ENCODE results near the gene CCDC134.
A peak's percentile ranks its signal among the peaks of the same experiment; 100 is the strongest.

Gene CCDC134

DNA sequence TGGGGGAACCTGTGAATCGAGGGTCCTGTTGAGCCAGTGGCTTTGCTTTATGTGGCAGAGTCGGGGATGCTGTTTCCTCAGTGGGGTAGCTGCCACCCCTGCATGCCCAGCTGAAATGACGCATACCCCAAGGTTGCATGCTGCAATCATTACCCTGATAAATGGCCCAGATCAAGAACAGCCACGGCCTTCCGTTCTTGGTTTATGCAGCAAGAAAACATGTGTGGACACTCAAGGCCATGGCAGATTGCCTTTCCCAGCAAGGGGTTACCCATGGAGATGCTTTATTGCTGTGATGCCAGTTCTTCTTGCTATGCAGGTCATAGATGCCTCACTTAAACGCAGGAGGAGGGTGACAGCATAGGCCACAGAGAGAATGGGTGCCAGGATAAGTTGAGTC, 18.1 kb downstream of the CCDC134 start:
- TF ChIP-seq, protein P1, sequence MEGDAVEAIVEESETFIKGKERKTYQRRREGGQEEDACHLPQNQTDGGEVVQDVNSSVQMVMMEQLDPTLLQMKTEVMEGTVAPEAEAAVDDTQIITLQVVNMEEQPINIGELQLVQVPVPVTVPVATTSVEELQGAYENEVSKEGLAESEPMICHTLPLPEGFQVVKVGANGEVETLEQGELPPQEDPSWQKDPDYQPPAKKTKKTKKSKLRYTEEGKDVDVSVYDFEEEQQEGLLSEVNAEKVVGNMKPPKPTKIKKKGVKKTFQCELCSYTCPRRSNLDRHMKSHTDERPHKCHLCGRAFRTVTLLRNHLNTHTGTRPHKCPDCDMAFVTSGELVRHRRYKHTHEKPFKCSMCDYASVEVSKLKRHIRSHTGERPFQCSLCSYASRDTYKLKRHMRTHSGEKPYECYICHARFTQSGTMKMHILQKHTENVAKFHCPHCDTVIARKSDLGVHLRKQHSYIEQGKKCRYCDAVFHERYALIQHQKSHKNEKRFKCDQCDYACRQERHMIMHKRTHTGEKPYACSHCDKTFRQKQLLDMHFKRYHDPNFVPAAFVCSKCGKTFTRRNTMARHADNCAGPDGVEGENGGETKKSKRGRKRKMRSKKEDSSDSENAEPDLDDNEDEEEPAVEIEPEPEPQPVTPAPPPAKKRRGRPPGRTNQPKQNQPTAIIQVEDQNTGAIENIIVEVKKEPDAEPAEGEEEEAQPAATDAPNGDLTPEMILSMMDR (conservative IDR thresholded peaks at IDR 0.05; ENCODE audit: low read depth): no peak
- POLR2A ChIA-PET (ENCODE audit: low non-redundant PET): no interaction called here
- no peak for DNase-seq (ENCODE audit: low spot score)
- CTCF ChIA-PET: interaction anchor here (1.2 kb wide), 1 partner anchor 122 kb away, joined by 3 read pairs; no protein-coding TSS in a partner anchor
- H3K27ac ChIP-seq: no peak overlapping the region

DNA sequence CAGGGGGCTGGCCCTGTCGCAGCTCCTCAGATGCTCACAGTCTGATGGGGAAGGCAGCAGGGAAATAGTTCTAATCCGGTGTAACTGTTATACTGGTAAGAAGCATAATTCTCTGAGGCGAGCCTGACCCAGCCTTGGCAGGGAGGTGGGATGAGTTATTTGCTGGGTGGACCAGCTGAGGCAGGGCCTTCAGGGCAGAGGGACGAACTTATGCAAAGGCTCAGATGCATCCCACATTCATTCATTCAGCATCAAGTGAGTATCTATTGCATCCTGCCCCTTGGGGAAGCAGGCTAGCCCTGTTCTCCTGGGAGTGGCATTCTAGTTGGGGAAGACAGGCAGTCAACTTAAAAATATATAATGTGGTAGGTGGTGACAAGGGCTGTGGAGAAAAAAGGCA, 18.8 kb downstream of the CCDC134 start:
- H3K27ac ChIP-seq: no peak overlapping the region
- CTCF ChIA-PET: interaction anchor here (1.2 kb wide), 1 partner anchor 122 kb away, joined by 3 read pairs; no protein-coding TSS in a partner anchor
- no peak for DNase-seq (ENCODE audit: low spot score)
- POLR2A ChIA-PET (ENCODE audit: low non-redundant PET): no interaction called here
- TF ChIP-seq, protein P1 (conservative IDR thresholded peaks at IDR 0.05; ENCODE audit: low read depth): no peak

DNA sequence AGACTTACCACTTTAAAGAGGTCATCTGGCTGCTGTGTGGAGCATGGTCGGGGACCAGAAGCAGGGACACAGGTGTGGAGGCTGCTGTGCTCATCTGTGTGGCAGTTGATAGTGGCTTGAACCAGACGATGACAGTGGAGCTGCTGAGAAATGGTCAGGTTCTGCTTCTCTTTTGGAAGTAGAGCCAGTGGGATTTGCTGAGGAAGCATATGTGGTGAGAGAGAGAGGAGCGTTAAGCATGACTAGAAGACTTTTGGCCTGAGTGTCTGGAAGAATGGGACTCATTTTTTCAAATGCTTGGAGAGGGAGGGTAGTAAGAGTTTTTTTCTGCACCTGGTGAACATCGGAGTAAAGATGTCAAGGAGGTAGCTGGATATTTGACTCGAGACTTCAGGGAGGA, 20.0 kb downstream of the CCDC134 start:
- POLR2A ChIA-PET (ENCODE audit: low non-redundant PET): no interaction called here
- no peak for DNase-seq (ENCODE audit: low spot score)
- TF ChIP-seq, protein P1 (conservative IDR thresholded peaks at IDR 0.05; ENCODE audit: low read depth): no peak
- CTCF ChIA-PET: no interaction called here
- no peak overlapping the region for H3K27ac ChIP-seq

DNA sequence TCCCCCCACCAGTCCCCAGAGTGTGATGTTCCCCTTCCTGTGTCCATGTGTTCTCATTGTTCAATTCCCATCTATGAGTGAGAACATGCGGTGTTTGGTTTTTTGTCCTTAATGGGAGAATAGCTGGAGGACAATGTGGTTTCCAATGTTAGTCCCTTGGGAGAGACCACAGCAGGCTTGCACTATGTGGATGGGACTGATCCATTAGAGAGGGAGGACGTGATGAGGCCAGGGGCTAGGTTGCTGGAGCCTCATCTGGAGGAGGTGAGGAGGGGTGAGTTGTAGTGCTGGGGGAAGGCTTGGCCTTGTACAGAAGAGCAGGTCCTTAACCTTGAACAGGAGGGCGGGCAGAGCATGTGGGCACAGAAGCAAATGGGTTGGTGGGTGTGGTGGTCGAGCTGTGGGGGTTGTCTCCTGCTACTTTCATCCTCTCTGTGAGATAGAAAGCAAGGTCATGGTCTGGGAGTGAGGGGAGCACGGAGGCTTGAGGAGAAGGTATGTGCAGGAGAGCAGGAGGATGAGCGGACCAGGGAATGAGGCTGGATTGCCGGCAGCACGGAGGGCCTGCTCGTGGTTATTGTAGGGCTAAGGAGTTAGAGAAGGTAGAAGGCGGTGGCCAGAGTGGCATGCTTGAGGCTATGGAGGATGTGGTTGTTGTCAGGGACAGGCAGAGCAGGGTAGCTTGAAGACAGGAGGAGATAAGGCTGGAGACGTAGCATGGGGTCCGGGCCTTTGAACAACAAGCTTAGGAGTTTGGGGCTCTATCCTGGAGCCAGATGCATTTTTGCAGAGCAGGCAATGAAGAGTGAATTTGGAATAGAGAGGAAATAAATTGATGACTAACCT, 21.2 kb downstream of the CCDC134 start:
- DNase-seq (ENCODE audit: low spot score): no peak
- CTCF ChIA-PET: interaction anchor here (0.6 kb wide), 1 partner anchor 38 kb away, joined by 6 read pairs; no protein-coding TSS in a partner anchor
- POLR2A ChIA-PET (ENCODE audit: low non-redundant PET): no interaction called here
- TF ChIP-seq, protein P1 (conservative IDR thresholded peaks at IDR 0.05; ENCODE audit: low read depth): no peak
- peak overlapping the region; percentile 41 for H3K27ac ChIP-seq

DNA sequence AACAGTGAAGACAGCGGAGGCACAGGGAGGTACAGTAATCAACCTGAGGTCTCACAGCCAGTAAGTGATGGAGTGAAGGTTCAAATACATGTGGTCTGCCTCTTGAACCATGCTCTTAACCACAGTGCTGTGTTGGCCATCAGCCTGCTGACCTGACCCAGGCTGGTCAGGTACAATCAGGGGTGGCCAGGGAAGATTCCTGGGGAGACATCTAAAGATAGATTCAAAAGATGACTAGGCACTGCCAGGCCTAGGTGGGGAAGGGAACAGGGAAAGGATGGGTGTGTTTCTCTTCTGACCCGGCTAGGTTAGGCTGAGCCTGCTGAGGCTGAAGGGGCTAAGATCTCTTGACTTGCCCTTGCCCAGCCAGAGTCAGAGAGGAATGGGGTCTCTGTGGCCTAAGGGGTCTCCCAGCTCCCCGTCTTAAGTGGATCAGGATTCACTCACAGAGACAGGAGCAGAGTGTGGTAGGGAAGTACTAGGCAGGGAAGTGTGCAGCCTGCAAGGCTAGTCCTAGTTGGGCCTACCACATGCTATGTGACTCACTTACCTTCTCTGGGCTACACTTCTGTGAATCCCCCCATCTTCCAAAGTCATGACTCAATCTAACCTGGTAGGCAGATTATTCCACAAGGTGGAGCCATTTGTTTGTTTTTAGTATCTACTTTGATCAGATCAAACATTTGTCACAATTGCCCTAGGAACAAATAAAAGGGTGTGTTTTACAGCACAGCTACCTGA, 22.0 kb downstream of the CCDC134 start:
- DNase-seq (ENCODE audit: low spot score): peak; percentile 64
- POLR2A ChIA-PET (ENCODE audit: low non-redundant PET): interaction anchor here (0.7 kb wide), 1 partner anchor 22 kb away, joined by 6 read pairs; no protein-coding TSS in a partner anchor
- TF ChIP-seq, protein P1 (conservative IDR thresholded peaks at IDR 0.05; ENCODE audit: low read depth): peak; percentile 45

DNA sequence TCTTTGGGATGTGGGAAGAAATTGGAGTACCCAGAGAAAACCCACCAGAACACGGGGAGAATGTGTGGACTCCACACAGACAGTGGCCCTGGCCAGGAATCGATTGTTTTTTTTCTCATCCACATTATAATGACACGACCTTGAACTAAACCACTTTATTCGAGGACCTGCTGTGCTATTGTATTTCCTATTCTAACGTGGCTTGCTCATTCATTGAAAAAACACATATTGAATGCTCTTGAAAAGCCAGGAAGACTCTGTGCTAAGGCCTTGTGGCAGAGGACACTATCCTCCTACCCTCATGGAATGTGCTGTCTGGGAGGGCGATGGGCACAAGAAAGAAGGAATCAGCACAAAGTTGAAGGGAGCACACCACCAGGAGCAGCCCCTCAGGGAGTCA, 23.3 kb downstream of the CCDC134 start:
- TF ChIP-seq, protein P1 (conservative IDR thresholded peaks at IDR 0.05; ENCODE audit: low read depth): no peak
- CTCF ChIA-PET: no interaction called here
- POLR2A ChIA-PET (ENCODE audit: low non-redundant PET): no interaction called here
- peak overlapping the region; percentile 40 for H3K27ac ChIP-seq
- DNase-seq (ENCODE audit: low spot score): no peak

More for the DNA sequence above, 22.0 kb downstream of the CCDC134 start:
- peak overlapping the region; percentile 41 for H3K27ac ChIP-seq
- CTCF ChIA-PET: interaction anchor here (0.6 to 0.9 kb wide), 3 partner anchors 37 to 71 kb away, joined by 3 to 6 read pairs (median 3); no protein-coding TSS in a partner anchor
